SK-N-SH (cell line): ENCODE results near the gene CHCHD6. TPM values are rescaled to one million over a fixed set of nuclear protein-coding genes. Genes with fewer than 3 reads are reported as not detected.

ENCODE experiments used
- CTCF ChIA-PET: fragments of 300-600, 350-600 bp; formaldehyde crosslinking; extraction: SDS; loops from one replicate; lab custom pipeline; 2021; lab: Yijun Ruan, JAX
- POLR2A ChIA-PET: fragments of 350-600 bp; sonication (Branson Sonifier 250); formaldehyde crosslinking; extraction: SDS; loops from one replicate; lab custom pipeline; 2020; ENCODE audit warnings: antibody characterized with exemption, inconsistent platforms; lab: Yijun Ruan, JAX
- DNase-seq: peaks from one replicate; pipeline ENCODE4 v3.0.0; 2012
- H2AFZ ChIP-seq: fragments of 200-600 bp; sonication (generic); 2 replicates; pipeline ENCODE4 v1.8.1; 2016; ENCODE audit warnings: antibody characterized with exemption, mild to moderate bottlenecking, low read depth
- H3F3A ChIP-seq: fragments of 200-600 bp; sonication (generic); replicated peaks from 2 replicates; pipeline ENCODE3; 2016; ENCODE audit warnings: antibody characterized with exemption, mild to moderate bottlenecking; ENCODE audit not compliant: insufficient read depth
- H3K27ac ChIP-seq, 2 experiments: fragments of 200-500 bp in 1 of 2; fragments of 200-600 bp in 1 of 2; sonication (Bioruptor generic) in 1 of 2; sonication (generic), shearing (Covaris generic) in 1 of 2; 2 replicates each; pipeline versions ENCODE4 v1.5.1 to v1.6.1; 2014 to 2016; ENCODE audit warnings: low read depth in 2 of 2, inconsistent platforms in 1 of 2, low read length in 1 of 2, mild to moderate bottlenecking in 1 of 2, mixed read lengths in 1 of 2
- H3K27me3 ChIP-seq: fragments of 200-600 bp; sonication (generic), shearing (Covaris generic); 2 replicates; pipeline ENCODE4 v1.6.1; 2016; ENCODE audit warnings: mixed run types; ENCODE audit not compliant: insufficient read depth
- H3K36me3 ChIP-seq, 2 experiments: fragments of 200-500 bp in 1 of 2; fragments of 200-600 bp in 1 of 2; sonication (Bioruptor generic) in 1 of 2; sonication (generic) in 1 of 2; replicated peaks in 1 of 2; 2 replicates each; pipeline versions ENCODE3 to v1.5.1; 2014 to 2016; ENCODE audit warnings: low read length in 1 of 2, mild to moderate bottlenecking in 1 of 2; ENCODE audit not compliant: insufficient read depth in 2 of 2, control insufficient read depth in 1 of 2
- H3K4me1 ChIP-seq, 2 experiments: fragments of 200-500 bp in 1 of 2; fragments of 200-600 bp in 1 of 2; sonication (Bioruptor generic) in 1 of 2; sonication (generic), shearing (Covaris generic) in 1 of 2; 2 replicates each; pipeline versions ENCODE4 v1.5.1 to v1.6.1; 2014 to 2016; ENCODE audit warnings: low read depth in 1 of 2, low read length in 1 of 2, mixed run types in 1 of 2; ENCODE audit not compliant: insufficient read depth in 2 of 2, control insufficient read depth in 1 of 2
- H3K4me2 ChIP-seq: fragments of 200-600 bp; sonication (generic), shearing (Covaris generic); 2 replicates; pipeline ENCODE4 v1.6.1; 2017; ENCODE audit warnings: mixed run types
- H3K4me3 ChIP-seq, 2 experiments: fragments of 200-500 bp in 1 of 2; fragments of 200-600 bp in 1 of 2; sonication (Bioruptor generic) in 1 of 2; sonication (generic), shearing (Covaris generic) in 1 of 2; 2 replicates each; pipeline versions ENCODE4 v1.5.1 to v1.8.1; 2014 to 2016; ENCODE audit warnings: low read depth in 2 of 2, inconsistent platforms in 1 of 2, low read length in 1 of 2, mild to moderate bottlenecking in 1 of 2, mixed read lengths in 1 of 2, moderate library complexity in 1 of 2
- H3K79me2 ChIP-seq: fragments of 200-600 bp; sonication (generic); 2 replicates; pipeline ENCODE4 v1.8.1; 2017; ENCODE audit warnings: mild to moderate bottlenecking; ENCODE audit not compliant: insufficient read depth
- H3K9ac ChIP-seq: fragments of 200-600 bp; sonication (generic); 2 replicates; pipeline ENCODE4 v1.6.1; 2017; ENCODE audit warnings: mixed run types
- H3K9me2 ChIP-seq: fragments of 200-600 bp; sonication (generic); 2 replicates; pipeline ENCODE4 v1.6.1; 2017; ENCODE audit warnings: mixed run types
- H3K9me3 ChIP-seq: fragments of 200-600 bp; sonication (generic); 2 replicates; pipeline ENCODE4 v1.6.1; 2017; ENCODE audit warnings: mixed run types, mild to moderate bottlenecking, moderate library complexity
- H4K20me1 ChIP-seq: fragments of 200-600 bp; sonication (generic); 2 replicates; pipeline ENCODE4 v1.6.1; 2017; ENCODE audit warnings: mild to moderate bottlenecking, mixed run types; ENCODE audit not compliant: insufficient read depth
- ELF1 ChIP-seq: IDR thresholded peaks from 2 replicates; pipeline ENCODE4 v1.4.0; 2012
- FOXJ3 ChIP-seq: sonication (generic); formaldehyde crosslinking; IDR thresholded peaks from 2 replicates; pipeline ENCODE4 v1.5.1; 2020; ENCODE audit warnings: mild to moderate bottlenecking, missing genetic modification reagents
- GABPA ChIP-seq: IDR thresholded peaks from 2 replicates; pipeline ENCODE4 v1.4.0; 2012; ENCODE audit warnings: low read depth, mild to moderate bottlenecking
- GATA2 ChIP-seq: sonication (generic); formaldehyde crosslinking; IDR thresholded peaks from 2 replicates; pipeline ENCODE4 v1.5.0; 2020; ENCODE audit warnings: mild to moderate bottlenecking, missing genetic modification reagents
- JUND ChIP-seq: IDR thresholded peaks from 2 replicates; pipeline ENCODE4 v1.4.0; 2012
- MEF2A ChIP-seq: IDR thresholded peaks from 2 replicates; pipeline ENCODE4 v1.4.0; 2012; ENCODE audit warnings: low read depth, borderline replicate concordance
- MXI1 ChIP-seq: IDR thresholded peaks from 2 replicates; pipeline ENCODE4 v1.6.1; 2012; ENCODE audit warnings: mild to moderate bottlenecking, low read depth, low read length, improper control_type of control experiment
- NFIC ChIP-seq: IDR thresholded peaks from 2 replicates; pipeline ENCODE4 v1.4.0; 2012; ENCODE audit warnings: borderline replicate concordance
- NRF1 ChIP-seq: IDR thresholded peaks from 2 replicates; pipeline ENCODE4 v1.6.1; 2012; ENCODE audit warnings: low read depth, mild to moderate bottlenecking, low read length
- POLR2AphosphoS5 ChIP-seq: IDR thresholded peaks from 2 replicates; pipeline ENCODE4 v1.6.1; 2012; ENCODE audit warnings: low read depth, low read length
- RCOR1 ChIP-seq: fragments of 150-350 bp; IDR thresholded peaks from 2 replicates; pipeline ENCODE4 v1.6.1; 2017; ENCODE audit warnings: antibody characterized with exemption, low read length
- RXRA ChIP-seq: IDR thresholded peaks from 2 replicates; pipeline ENCODE4 v1.4.0; 2012; ENCODE audit warnings: low read depth, mild to moderate bottlenecking, borderline replicate concordance
- SIN3A ChIP-seq: IDR thresholded peaks from 2 replicates; pipeline ENCODE4 v1.6.1; 2012; ENCODE audit warnings: low read depth, mild to moderate bottlenecking, low read length, moderate library complexity, borderline replicate concordance
- TAF1 ChIP-seq: IDR thresholded peaks from 2 replicates; pipeline ENCODE4 v1.6.1; 2012; ENCODE audit warnings: low read depth, mild to moderate bottlenecking, low read length, moderate library complexity, borderline replicate concordance
- WGBS: methylation state at CpG from one replicate; pipeline ENCODE4 v1.1.6; 2017; ENCODE audit warnings: low lambda C conversion rate; 5-methylcytosine and 5-hydroxymethylcytosine counted together
- polyA plus RNA-seq, 3 experiments: library from polyadenylated mRNA; depleted of rRNA; stranded (reverse); fragments of >200 nt; gene quantifications; 2 replicates each; pipeline ENCODE4 v1.2.3, GENCODE V29; 2012
- TF ChIP-seq, protein P1 (sequence below): fragments of 150-350 bp; IDR thresholded peaks from 2 replicates; pipeline ENCODE4 v1.6.1; 2017; ENCODE audit warnings: antibody characterized with exemption, low read length, low read depth, borderline replicate concordance
- TF ChIP-seq, protein P2 (sequence below): fragments of 200-600 bp; sonication (generic); IDR thresholded peaks from 2 replicates; pipeline ENCODE4 v1.6.1; 2017; ENCODE audit warnings: antibody characterized with exemption, mild to moderate bottlenecking, moderate library complexity

CHCHD6 gene
- polyA plus RNA-seq, 1 of the 3 experiments (the other 2 are of a cell fraction), result 42.5 TPM

GRCh38 chr3:126978291-126978690 lies 274.3 kb downstream of the CHCHD6 start:
- Histone ChIP-seq H3K27me3 (no peaks in the 10 kb centered on the region), H3K27ac (no peak overlapping the region), H3K4me1 (peaks cover 0 to 8% of the 10 kb centered on the region in 2 experiments; a peak in 1 of 4 replicates), H4K20me1 (no peaks in the 10 kb centered on the region), H3K9me3 (peaks cover 10% of the 10 kb centered on the region; the same call in 1 of the 2 replicates), H3K79me2 (no peaks in the 10 kb centered on the region), H3K9ac (no peak overlapping the region), H3K4me3 (no peak overlapping the region), H2AFZ (no peak overlapping the region), H3F3A (no peaks in the 10 kb centered on the region), H3K36me3 (no peaks in the 10 kb centered on the region), H3K4me2 (no peak overlapping the region), H3K9me2 (no peaks in the 10 kb centered on the region)
- ChIA-PET POLR2A (no interaction called here), CTCF (interaction anchor here (1.0 to 11.4 kb wide), 2 partner anchors 225 to 566 kb away, joined by 3 to 163 read pairs; no protein-coding TSS in a partner anchor)
- no peak for TF ChIP-seq POLR2AphosphoS5
- no peak for TF ChIP-seq MXI1
- WGBS, result 89% methylated on average over 5 of the region's 5 CpGs
- no peak for DNase-seq

GRCh38 chr3:126979046-126979628 lies 275.1 kb downstream of the CHCHD6 start:
- no peak overlapping the region for H3K4me3 ChIP-seq
- TF ChIP-seq RXRA (no peak), TAF1 (no peak), GABPA (no peak), FOXJ3 (no peak), GATA2 (CRISPR knock-in tag) (no peak), JUND (no peak), RCOR1 (no peak), MEF2A (no peak), NFIC (no peak), SIN3A (no peak), NRF1 (no peak), ELF1 (no peak)
- TF ChIP-seq, protein P1, sequence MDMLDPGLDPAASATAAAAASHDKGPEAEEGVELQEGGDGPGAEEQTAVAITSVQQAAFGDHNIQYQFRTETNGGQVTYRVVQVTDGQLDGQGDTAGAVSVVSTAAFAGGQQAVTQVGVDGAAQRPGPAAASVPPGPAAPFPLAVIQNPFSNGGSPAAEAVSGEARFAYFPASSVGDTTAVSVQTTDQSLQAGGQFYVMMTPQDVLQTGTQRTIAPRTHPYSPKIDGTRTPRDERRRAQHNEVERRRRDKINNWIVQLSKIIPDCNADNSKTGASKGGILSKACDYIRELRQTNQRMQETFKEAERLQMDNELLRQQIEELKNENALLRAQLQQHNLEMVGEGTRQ, result no peak
- TF ChIP-seq, protein P2, sequence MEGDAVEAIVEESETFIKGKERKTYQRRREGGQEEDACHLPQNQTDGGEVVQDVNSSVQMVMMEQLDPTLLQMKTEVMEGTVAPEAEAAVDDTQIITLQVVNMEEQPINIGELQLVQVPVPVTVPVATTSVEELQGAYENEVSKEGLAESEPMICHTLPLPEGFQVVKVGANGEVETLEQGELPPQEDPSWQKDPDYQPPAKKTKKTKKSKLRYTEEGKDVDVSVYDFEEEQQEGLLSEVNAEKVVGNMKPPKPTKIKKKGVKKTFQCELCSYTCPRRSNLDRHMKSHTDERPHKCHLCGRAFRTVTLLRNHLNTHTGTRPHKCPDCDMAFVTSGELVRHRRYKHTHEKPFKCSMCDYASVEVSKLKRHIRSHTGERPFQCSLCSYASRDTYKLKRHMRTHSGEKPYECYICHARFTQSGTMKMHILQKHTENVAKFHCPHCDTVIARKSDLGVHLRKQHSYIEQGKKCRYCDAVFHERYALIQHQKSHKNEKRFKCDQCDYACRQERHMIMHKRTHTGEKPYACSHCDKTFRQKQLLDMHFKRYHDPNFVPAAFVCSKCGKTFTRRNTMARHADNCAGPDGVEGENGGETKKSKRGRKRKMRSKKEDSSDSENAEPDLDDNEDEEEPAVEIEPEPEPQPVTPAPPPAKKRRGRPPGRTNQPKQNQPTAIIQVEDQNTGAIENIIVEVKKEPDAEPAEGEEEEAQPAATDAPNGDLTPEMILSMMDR, result no peak
- H3K9ac ChIP-seq, result no peak overlapping the region
- H3K4me2 ChIP-seq, result no peak overlapping the region
- peaks cover 7% of the 10 kb centered on the region for H3K79me2 ChIP-seq
- no peaks in the 10 kb centered on the region for H3K27me3 ChIP-seq
- peaks cover 2% of the 10 kb centered on the region for H4K20me1 ChIP-seq
- H2AFZ ChIP-seq, result no peak overlapping the region
- H3K9me2 ChIP-seq, result no peaks in the 10 kb centered on the region
- no peaks in the 10 kb centered on the region for H3F3A ChIP-seq
- DNase-seq, result no peak
- H3K27ac ChIP-seq, result no peak overlapping the region
- POLR2A ChIA-PET, result interaction anchor here (0.7 kb wide), 1 partner anchor 41 kb away, joined by 3 read pairs; no protein-coding TSS in a partner anchor
- no peaks in the 10 kb centered on the region for H3K36me3 ChIP-seq
- 14% methylated on average over 1 of the region's 5 CpGs for WGBS
- CTCF ChIA-PET, result interaction anchor here (0.7 to 11.4 kb wide), 5 partner anchors 40 to 565 kb away, joined by 3 to 163 read pairs (median 3); no protein-coding TSS in a partner anchor
- peaks cover 10% of the 10 kb centered on the region; the same call in 1 of the 2 replicates for H3K9me3 ChIP-seq
- peaks cover 0 to 9% of the 10 kb centered on the region in 2 experiments; a peak in 1 of 4 replicates for H3K4me1 ChIP-seq
